HepG2 (cell line): ENCODE measurements around the gene AUP1. TPM values are rescaled to one million over a fixed set of nuclear protein-coding genes. Genes with fewer than 3 reads are reported as not detected.

Experiments
- MTF2 ChIP-seq: sonication (generic); formaldehyde crosslinking; IDR thresholded peaks from 2 replicates; pipeline ENCODE4 v1.5.0; 2020; ENCODE audit warnings: missing genetic modification reagents, borderline replicate concordance
- NBN ChIP-seq: fragments of 450-650 bp; conservative IDR thresholded peaks from 2 replicates; pipeline ENCODE4 v1.6.1; 2017
- PRMT3 ChIP-seq: sonication (generic); formaldehyde crosslinking; IDR thresholded peaks from 2 replicates; pipeline ENCODE4 v1.8.1; 2022; ENCODE audit warnings: low read depth, mild to moderate bottlenecking, moderate library complexity, missing genetic modification reagents, borderline replicate concordance
- SAFB2 ChIP-seq: sonication (generic); formaldehyde crosslinking; IDR thresholded peaks from 2 replicates; pipeline ENCODE4 v1.5.1; 2020; ENCODE audit warnings: missing genetic modification reagents, low read depth, mild to moderate bottlenecking, borderline replicate concordance
- SIX1 ChIP-seq: sonication (generic); formaldehyde crosslinking; IDR thresholded peaks from 2 replicates; pipeline ENCODE4 v1.4.0; 2020; ENCODE audit warnings: missing genetic modification reagents, borderline replicate concordance
- SP140L ChIP-seq: sonication (generic); formaldehyde crosslinking; IDR thresholded peaks from 2 replicates; pipeline ENCODE4 v1.4.0; 2020; ENCODE audit warnings: missing genetic modification reagents, borderline replicate concordance
- TOPORS ChIP-seq: sonication (generic); formaldehyde crosslinking; IDR thresholded peaks from 2 replicates; pipeline ENCODE4 v1.8.0; 2023; ENCODE audit warnings: mild to moderate bottlenecking, missing genetic modification reagents
- ZNF253 ChIP-seq: sonication (generic); formaldehyde crosslinking; IDR thresholded peaks from 2 replicates; pipeline ENCODE4 v1.8.0; 2022; ENCODE audit warnings: mild to moderate bottlenecking, missing genetic modification reagents, borderline replicate concordance
- ZNF383 ChIP-seq: sonication (generic); formaldehyde crosslinking; IDR thresholded peaks from 2 replicates; pipeline ENCODE4 v1.4.0; 2020; ENCODE audit warnings: missing genetic modification reagents, mild to moderate bottlenecking, borderline replicate concordance
- ZNF841 ChIP-seq: sonication (generic); formaldehyde crosslinking; IDR thresholded peaks from 2 replicates; pipeline ENCODE4 v1.8.1; 2023; ENCODE audit warnings: missing genetic modification reagents, borderline replicate concordance
- polyA plus RNA-seq, 8 experiments: library from polyadenylated mRNA; depleted of rRNA in 3 of 8; stranded (reverse) in 7 of 8; unstranded in 1 of 8; fragments of >200 nt; fragmentation: Illumina TruSeq in 4 of 8; extraction: Trizol in 4 of 8; gene quantifications; 2 replicates each; pipeline versions ENCODE4 v1.2.1 to v1.2.3, GENCODE V29; 2011 to 2016; ENCODE audit warnings: low read depth in 4 of 8, missing spikeins in 1 of 8, mixed read lengths in 1 of 8; ENCODE audit not compliant: insufficient read depth in 1 of 8
- total RNA-seq, 5 experiments: library from RNA; depleted of rRNA; stranded (reverse); fragments of >200 nt; fragmentation: Illumina TruSeq; extraction: Trizol; gene quantifications; 2 replicates each; pipeline ENCODE4 v1.2.3, GENCODE V29; 2016; ENCODE audit warnings: low read depth in 1 of 5
- TF ChIP-seq, protein P1 (sequence below): sonication (generic); formaldehyde crosslinking; IDR thresholded peaks from 2 replicates; pipeline ENCODE4 v1.4.0; 2020; ENCODE audit warnings: mild to moderate bottlenecking, missing genetic modification reagents
- TF ChIP-seq, protein P2 (sequence below): sonication (generic); formaldehyde crosslinking; IDR thresholded peaks from 2 replicates; pipeline ENCODE4 v1.8.0; 2022; ENCODE audit warnings: missing genetic modification reagents, mild to moderate bottlenecking, borderline replicate concordance
- TF ChIP-seq, protein P3 (sequence below): sonication (generic); formaldehyde crosslinking; IDR thresholded peaks from 2 replicates; pipeline ENCODE4 v1.4.0; 2020; ENCODE audit warnings: missing genetic modification reagents
- TF ChIP-seq, protein P4 (sequence below): sonication (generic); formaldehyde crosslinking; IDR thresholded peaks from 2 replicates; pipeline ENCODE4 v1.4.0; 2020; ENCODE audit warnings: missing genetic modification reagents, borderline replicate concordance
- TF ChIP-seq, protein P5 (sequence below): IDR thresholded peaks from 2 replicates; pipeline ENCODE4 v1.6.1; 2016

Gene AUP1
- total and polyA plus RNA-seq, 2 of the 13 experiments (the other 11 are each of a cell fraction or from before 2014, with no cell fraction given) = 174 to 267 TPM

DNA sequence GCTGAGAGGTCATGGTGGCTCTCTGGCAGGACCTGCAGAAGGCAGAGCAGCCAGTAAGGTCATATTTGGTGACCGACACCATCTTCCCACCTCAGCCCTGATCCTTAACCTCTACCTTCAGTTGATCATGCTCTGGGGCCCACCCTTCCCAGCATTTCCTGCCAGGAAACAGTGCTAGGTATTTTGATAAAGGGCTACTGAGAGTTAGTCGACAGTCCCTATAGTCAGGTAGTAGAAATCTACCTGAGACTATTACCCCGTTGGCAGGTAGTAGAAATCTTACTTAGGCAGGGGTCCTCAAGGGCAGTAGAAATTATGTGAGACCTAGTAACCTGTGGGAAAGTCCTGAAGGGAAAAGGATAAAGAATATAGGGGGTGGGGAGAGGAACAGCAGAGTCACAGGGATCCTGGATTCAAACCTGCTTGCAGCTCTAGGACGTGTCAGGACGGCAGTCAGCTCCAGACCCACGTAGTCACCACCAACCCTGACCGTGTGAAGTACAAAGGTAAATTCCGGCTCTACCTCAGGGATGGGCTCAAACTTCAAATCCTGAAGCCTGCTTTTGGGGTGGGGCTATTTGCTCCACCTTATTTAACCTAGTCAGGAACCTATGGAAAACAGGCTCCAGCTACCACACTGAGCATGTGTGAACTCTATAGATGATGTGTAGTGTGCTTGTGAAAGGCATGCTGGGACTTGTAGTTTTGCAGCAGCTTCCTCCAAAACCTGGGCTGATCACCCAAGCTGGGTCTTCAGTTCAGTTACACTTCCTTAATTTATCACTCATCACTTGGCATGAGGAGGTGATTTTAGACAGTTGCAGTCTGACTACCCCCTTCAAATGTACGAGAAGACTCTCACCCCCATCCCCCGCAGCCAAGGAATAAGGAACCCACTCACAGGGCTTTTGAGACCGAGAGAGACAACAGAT is 3.5 kb downstream of the AUP1 start, which contains the start of gene DQX1 (continued):
- TF ChIP-seq, protein P1, sequence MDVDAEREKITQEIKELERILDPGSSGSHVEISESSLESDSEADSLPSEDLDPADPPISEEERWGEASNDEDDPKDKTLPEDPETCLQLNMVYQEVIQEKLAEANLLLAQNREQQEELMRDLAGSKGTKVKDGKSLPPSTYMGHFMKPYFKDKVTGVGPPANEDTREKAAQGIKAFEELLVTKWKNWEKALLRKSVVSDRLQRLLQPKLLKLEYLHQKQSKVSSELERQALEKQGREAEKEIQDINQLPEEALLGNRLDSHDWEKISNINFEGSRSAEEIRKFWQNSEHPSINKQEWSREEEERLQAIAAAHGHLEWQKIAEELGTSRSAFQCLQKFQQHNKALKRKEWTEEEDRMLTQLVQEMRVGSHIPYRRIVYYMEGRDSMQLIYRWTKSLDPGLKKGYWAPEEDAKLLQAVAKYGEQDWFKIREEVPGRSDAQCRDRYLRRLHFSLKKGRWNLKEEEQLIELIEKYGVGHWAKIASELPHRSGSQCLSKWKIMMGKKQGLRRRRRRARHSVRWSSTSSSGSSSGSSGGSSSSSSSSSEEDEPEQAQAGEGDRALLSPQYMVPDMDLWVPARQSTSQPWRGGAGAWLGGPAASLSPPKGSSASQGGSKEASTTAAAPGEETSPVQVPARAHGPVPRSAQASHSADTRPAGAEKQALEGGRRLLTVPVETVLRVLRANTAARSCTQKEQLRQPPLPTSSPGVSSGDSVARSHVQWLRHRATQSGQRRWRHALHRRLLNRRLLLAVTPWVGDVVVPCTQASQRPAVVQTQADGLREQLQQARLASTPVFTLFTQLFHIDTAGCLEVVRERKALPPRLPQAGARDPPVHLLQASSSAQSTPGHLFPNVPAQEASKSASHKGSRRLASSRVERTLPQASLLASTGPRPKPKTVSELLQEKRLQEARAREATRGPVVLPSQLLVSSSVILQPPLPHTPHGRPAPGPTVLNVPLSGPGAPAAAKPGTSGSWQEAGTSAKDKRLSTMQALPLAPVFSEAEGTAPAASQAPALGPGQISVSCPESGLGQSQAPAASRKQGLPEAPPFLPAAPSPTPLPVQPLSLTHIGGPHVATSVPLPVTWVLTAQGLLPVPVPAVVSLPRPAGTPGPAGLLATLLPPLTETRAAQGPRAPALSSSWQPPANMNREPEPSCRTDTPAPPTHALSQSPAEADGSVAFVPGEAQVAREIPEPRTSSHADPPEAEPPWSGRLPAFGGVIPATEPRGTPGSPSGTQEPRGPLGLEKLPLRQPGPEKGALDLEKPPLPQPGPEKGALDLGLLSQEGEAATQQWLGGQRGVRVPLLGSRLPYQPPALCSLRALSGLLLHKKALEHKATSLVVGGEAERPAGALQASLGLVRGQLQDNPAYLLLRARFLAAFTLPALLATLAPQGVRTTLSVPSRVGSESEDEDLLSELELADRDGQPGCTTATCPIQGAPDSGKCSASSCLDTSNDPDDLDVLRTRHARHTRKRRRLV = no peak
- TF ChIP-seq PRMT3 (CRISPR knock-in tag) = no peak
- TF ChIP-seq, protein P2, sequence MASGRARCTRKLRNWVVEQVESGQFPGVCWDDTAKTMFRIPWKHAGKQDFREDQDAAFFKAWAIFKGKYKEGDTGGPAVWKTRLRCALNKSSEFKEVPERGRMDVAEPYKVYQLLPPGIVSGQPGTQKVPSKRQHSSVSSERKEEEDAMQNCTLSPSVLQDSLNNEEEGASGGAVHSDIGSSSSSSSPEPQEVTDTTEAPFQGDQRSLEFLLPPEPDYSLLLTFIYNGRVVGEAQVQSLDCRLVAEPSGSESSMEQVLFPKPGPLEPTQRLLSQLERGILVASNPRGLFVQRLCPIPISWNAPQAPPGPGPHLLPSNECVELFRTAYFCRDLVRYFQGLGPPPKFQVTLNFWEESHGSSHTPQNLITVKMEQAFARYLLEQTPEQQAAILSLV = peak; percentile 46
- TF ChIP-seq, protein P3, sequence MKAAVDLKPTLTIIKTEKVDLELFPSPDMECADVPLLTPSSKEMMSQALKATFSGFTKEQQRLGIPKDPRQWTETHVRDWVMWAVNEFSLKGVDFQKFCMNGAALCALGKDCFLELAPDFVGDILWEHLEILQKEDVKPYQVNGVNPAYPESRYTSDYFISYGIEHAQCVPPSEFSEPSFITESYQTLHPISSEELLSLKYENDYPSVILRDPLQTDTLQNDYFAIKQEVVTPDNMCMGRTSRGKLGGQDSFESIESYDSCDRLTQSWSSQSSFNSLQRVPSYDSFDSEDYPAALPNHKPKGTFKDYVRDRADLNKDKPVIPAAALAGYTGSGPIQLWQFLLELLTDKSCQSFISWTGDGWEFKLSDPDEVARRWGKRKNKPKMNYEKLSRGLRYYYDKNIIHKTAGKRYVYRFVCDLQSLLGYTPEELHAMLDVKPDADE (CRISPR knock-in tag) = no peak
- TF ChIP-seq SAFB2 = no peak
- no peak for TF ChIP-seq TOPORS (CRISPR knock-in tag)
- TF ChIP-seq SP140L (CRISPR knock-in tag) = no peak
- TF ChIP-seq ZNF841 (CRISPR knock-in tag) = no peak
- TF ChIP-seq SIX1 (CRISPR knock-in tag) = 0 out of 2 replicates have a peak, but pooled peaks have one; percentile 16
- no peak for TF ChIP-seq ZNF253 (CRISPR knock-in tag)
- TF ChIP-seq NBN = no peak
- TF ChIP-seq, protein P4, sequence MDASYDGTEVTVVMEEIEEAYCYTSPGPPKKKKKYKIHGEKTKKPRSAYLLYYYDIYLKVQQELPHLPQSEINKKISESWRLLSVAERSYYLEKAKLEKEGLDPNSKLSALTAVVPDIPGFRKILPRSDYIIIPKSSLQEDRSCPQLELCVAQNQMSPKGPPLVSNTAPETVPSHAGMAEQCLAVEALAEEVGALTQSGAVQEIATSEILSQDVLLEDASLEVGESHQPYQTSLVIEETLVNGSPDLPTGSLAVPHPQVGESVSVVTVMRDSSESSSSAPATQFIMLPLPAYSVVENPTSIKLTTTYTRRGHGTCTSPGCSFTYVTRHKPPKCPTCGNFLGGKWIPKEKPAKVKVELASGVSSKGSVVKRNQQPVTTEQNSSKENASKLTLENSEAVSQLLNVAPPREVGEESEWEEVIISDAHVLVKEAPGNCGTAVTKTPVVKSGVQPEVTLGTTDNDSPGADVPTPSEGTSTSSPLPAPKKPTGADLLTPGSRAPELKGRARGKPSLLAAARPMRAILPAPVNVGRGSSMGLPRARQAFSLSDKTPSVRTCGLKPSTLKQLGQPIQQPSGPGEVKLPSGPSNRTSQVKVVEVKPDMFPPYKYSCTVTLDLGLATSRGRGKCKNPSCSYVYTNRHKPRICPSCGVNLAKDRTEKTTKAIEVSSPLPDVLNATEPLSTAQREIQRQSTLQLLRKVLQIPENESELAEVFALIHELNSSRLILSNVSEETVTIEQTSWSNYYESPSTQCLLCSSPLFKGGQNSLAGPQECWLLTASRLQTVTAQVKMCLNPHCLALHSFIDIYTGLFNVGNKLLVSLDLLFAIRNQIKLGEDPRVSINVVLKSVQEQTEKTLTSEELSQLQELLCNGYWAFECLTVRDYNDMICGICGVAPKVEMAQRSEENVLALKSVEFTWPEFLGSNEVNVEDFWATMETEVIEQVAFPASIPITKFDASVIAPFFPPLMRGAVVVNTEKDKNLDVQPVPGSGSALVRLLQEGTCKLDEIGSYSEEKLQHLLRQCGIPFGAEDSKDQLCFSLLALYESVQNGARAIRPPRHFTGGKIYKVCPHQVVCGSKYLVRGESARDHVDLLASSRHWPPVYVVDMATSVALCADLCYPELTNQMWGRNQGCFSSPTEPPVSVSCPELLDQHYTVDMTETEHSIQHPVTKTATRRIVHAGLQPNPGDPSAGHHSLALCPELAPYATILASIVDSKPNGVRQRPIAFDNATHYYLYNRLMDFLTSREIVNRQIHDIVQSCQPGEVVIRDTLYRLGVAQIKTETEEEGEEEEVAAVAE (CRISPR knock-in tag) = peak; percentile 69; the same call in 1 of the 2 replicates
- TF ChIP-seq ZNF383 (CRISPR knock-in tag) = no peak; the same call in 1 of the 2 replicates
- TF ChIP-seq MTF2 (CRISPR knock-in tag) = no peak
- TF ChIP-seq, protein P5, sequence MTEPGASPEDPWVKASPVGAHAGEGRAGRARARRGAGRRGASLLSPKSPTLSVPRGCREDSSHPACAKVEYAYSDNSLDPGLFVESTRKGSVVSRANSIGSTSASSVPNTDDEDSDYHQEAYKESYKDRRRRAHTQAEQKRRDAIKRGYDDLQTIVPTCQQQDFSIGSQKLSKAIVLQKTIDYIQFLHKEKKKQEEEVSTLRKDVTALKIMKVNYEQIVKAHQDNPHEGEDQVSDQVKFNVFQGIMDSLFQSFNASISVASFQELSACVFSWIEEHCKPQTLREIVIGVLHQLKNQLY (CRISPR knock-in tag) = peak; percentile 84; the same call in 1 of the 2 replicates
